ENCODE data around the gene TDP1. TPM values are rescaled to one million over a fixed set of nuclear protein-coding genes. Genes with fewer than 3 reads are reported as not detected.
A peak's percentile ranks its signal among the peaks of the same experiment; 100 is the strongest.

Gene TDP1
- total and polyA plus RNA-seq, 4 donors: 3.3 to 10.6 (median 4.2) TPM

DNA sequence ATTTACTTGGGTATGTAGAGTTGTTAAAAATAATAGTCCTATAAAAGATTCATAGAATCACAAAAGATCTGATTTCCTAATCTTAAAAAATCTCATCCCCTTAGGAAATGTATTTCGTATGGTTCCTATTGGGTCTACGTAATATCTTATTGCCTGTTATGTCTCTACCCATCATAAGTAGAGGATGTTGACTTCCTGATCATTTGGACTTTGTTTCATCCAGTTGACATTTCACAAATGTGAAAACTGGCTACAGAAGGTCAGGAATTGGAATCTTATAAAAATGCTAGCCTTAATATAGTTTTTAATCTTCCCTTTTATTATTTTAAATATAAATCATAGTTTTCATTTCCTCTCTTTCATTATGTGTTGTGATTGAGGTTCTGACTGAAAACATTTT lies 45.2 kb downstream of the TDP1 start:
- no peak overlapping the region for H3K4me3 ChIP-seq (ENCODE audit: low read depth in 1 of 3, low read length in 3 of 3)
- H3K27ac ChIP-seq (ENCODE audit: low read depth in 1 of 2, low read length in 2 of 2): no peak overlapping the region
- no peaks in the 10 kb centered on the region for H3K27me3 ChIP-seq (ENCODE audit: control insufficient read depth in 4 of 4, insufficient read depth in 4 of 4, low read length in 3 of 4)
- peaks cover 2 to 8% (median 7%) of the 10 kb centered on the region in 4 donors for H3K36me3 ChIP-seq (ENCODE audit: control insufficient read depth in 4 of 4, insufficient read depth in 3 of 4, low read depth in 1 of 4, low read length in 3 of 4)
- 83% methylated on average over 2 of the region's 2 CpGs for WGBS
- H3K4me1 ChIP-seq (ENCODE audit: control insufficient read depth in 4 of 4, insufficient read depth in 4 of 4, low read length in 3 of 4): no peaks in the 10 kb centered on the region
- H3K9ac ChIP-seq (ENCODE audit: low read depth in 1 of 2, low read length in 2 of 2): no peak overlapping the region
- DNase-seq (ENCODE audit: low spot score): no peak
- TF ChIP-seq HNF4G (IDR thresholded peaks at IDR 0.05) (no peak), HNF4A (conservative IDR thresholded peaks at IDR 0.05) (peak; percentile 48 to 62)
- no peaks in the 10 kb centered on the region for H3K9me3 ChIP-seq (ENCODE audit: control insufficient read depth in 4 of 4, low read length in 3 of 4)

DNA sequence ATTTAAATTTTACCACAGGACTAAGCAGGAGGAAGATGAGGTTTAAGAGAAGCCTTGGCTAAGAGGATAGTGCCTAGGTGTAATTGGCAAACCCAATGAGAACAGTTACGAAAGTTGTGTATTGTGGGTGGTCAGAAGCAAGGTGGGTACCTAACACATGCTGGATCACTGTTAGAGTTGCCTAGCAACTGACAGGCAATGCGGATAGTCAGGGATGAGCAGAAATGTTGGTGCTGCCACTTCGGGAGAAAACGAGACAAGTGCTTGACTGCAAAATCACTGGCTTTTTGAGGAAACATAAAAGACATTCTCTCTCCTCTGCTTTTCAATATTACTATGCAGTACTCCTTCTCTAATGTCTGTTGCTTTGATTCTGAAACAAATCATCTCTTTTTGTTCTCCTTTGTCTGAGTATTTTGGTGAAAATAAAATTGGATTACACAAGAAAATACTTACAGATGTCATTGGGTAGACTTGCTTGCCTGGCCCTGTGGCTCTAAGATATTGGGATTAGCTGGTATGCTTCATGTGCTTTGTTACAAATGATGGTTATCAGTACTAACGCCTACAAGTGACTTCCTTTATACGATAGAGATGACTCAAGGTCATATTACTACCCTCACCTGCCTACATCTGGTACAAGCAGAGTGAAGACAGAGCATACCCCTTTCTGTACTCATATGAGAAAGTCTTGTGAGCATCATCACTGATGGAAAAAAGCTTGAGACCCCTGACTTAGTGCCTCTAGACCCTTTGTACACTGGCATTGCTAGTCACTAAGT lies 48.0 kb downstream of the TDP1 start:
- 90% methylated on average over 6 of the region's 6 CpGs for WGBS
- peaks cover 0 to 5% (median 1%) of the 10 kb centered on the region in 4 donors for H3K36me3 ChIP-seq (ENCODE audit: control insufficient read depth in 4 of 4, insufficient read depth in 3 of 4, low read depth in 1 of 4, low read length in 3 of 4)

More for the DNA sequence above, 48.0 kb downstream of the TDP1 start:
- no peak for TF ChIP-seq HNF4G (IDR thresholded peaks at IDR 0.05)
- TF ChIP-seq RXRA (IDR thresholded peaks at IDR 0.05): no peak
- TF ChIP-seq FOXA2 (IDR thresholded peaks at IDR 0.05): no peak
- TF ChIP-seq, protein P1, sequence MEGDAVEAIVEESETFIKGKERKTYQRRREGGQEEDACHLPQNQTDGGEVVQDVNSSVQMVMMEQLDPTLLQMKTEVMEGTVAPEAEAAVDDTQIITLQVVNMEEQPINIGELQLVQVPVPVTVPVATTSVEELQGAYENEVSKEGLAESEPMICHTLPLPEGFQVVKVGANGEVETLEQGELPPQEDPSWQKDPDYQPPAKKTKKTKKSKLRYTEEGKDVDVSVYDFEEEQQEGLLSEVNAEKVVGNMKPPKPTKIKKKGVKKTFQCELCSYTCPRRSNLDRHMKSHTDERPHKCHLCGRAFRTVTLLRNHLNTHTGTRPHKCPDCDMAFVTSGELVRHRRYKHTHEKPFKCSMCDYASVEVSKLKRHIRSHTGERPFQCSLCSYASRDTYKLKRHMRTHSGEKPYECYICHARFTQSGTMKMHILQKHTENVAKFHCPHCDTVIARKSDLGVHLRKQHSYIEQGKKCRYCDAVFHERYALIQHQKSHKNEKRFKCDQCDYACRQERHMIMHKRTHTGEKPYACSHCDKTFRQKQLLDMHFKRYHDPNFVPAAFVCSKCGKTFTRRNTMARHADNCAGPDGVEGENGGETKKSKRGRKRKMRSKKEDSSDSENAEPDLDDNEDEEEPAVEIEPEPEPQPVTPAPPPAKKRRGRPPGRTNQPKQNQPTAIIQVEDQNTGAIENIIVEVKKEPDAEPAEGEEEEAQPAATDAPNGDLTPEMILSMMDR (IDR thresholded peaks at IDR 0.05; ENCODE audit: low read depth, low read length, missing input control): no peak
- TF ChIP-seq, protein P2, sequence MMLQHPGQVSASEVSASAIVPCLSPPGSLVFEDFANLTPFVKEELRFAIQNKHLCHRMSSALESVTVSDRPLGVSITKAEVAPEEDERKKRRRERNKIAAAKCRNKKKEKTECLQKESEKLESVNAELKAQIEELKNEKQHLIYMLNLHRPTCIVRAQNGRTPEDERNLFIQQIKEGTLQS (IDR thresholded peaks at IDR 0.05): no peak
- TF ChIP-seq FOXA1 (IDR thresholded peaks at IDR 0.05): no peak
- no peak for TF ChIP-seq HNF4A (conservative IDR thresholded peaks at IDR 0.05)
- TF ChIP-seq NR2F2 (IDR thresholded peaks at IDR 0.05): no peak
- TF ChIP-seq RAD21 (IDR thresholded peaks at IDR 0.05): no peak
- no peak for TF ChIP-seq JUND (IDR thresholded peaks at IDR 0.05)
- TF ChIP-seq, protein P3, sequence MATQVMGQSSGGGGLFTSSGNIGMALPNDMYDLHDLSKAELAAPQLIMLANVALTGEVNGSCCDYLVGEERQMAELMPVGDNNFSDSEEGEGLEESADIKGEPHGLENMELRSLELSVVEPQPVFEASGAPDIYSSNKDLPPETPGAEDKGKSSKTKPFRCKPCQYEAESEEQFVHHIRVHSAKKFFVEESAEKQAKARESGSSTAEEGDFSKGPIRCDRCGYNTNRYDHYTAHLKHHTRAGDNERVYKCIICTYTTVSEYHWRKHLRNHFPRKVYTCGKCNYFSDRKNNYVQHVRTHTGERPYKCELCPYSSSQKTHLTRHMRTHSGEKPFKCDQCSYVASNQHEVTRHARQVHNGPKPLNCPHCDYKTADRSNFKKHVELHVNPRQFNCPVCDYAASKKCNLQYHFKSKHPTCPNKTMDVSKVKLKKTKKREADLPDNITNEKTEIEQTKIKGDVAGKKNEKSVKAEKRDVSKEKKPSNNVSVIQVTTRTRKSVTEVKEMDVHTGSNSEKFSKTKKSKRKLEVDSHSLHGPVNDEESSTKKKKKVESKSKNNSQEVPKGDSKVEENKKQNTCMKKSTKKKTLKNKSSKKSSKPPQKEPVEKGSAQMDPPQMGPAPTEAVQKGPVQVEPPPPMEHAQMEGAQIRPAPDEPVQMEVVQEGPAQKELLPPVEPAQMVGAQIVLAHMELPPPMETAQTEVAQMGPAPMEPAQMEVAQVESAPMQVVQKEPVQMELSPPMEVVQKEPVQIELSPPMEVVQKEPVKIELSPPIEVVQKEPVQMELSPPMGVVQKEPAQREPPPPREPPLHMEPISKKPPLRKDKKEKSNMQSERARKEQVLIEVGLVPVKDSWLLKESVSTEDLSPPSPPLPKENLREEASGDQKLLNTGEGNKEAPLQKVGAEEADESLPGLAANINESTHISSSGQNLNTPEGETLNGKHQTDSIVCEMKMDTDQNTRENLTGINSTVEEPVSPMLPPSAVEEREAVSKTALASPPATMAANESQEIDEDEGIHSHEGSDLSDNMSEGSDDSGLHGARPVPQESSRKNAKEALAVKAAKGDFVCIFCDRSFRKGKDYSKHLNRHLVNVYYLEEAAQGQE (IDR thresholded peaks at IDR 0.05): no peak
- TF ChIP-seq, protein P4, sequence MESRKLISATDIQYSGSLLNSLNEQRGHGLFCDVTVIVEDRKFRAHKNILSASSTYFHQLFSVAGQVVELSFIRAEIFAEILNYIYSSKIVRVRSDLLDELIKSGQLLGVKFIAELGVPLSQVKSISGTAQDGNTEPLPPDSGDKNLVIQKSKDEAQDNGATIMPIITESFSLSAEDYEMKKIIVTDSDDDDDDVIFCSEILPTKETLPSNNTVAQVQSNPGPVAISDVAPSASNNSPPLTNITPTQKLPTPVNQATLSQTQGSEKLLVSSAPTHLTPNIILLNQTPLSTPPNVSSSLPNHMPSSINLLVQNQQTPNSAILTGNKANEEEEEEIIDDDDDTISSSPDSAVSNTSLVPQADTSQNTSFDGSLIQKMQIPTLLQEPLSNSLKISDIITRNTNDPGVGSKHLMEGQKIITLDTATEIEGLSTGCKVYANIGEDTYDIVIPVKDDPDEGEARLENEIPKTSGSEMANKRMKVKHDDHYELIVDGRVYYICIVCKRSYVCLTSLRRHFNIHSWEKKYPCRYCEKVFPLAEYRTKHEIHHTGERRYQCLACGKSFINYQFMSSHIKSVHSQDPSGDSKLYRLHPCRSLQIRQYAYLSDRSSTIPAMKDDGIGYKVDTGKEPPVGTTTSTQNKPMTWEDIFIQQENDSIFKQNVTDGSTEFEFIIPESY (IDR thresholded peaks at IDR 0.05): no peak
- TF ChIP-seq EGR1 (IDR thresholded peaks at IDR 0.05; ENCODE audit: low read depth in 2 of 2): no peak
- TF ChIP-seq, protein P5, sequence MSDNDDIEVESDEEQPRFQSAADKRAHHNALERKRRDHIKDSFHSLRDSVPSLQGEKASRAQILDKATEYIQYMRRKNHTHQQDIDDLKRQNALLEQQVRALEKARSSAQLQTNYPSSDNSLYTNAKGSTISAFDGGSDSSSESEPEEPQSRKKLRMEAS (IDR thresholded peaks at IDR 0.05): no peak
- TF ChIP-seq YY1 (IDR thresholded peaks at IDR 0.05): no peak
- no peak for TF ChIP-seq TAF1 (conservative IDR thresholded peaks at IDR 0.05)
- TF ChIP-seq SP1 (IDR thresholded peaks at IDR 0.05): no peak
- TF ChIP-seq GABPA (IDR thresholded peaks at IDR 0.05 in 1 of 2, conservative IDR thresholded peaks at IDR 0.05 in 1 of 2): no peak
- Histone ChIP-seq H3K27me3 (ENCODE audit: control insufficient read depth in 4 of 4, insufficient read depth in 4 of 4, low read length in 3 of 4) (no peaks in the 10 kb centered on the region), H3K4me1 (ENCODE audit: control insufficient read depth in 4 of 4, insufficient read depth in 4 of 4, low read length in 3 of 4) (no peaks in the 10 kb centered on the region), H3K9ac (ENCODE audit: low read depth in 1 of 2, low read length in 2 of 2) (no peak overlapping the region), H3K9me3 (ENCODE audit: control insufficient read depth in 4 of 4, low read length in 3 of 4) (no peaks in the 10 kb centered on the region), H3K27ac (ENCODE audit: low read depth in 1 of 2, low read length in 2 of 2) (no peak overlapping the region), H3K4me3 (ENCODE audit: low read depth in 1 of 3, low read length in 3 of 3) (no peak overlapping the region)
- no peak for DNase-seq (ENCODE audit: low spot score)
